GM21576 (cell line): Measurements from ENCODE around the gene CLRN1.

Experiments
- ATAC-seq: cut with Tn5 transposase; IDR thresholded peaks from one replicate; pipeline ENCODE4 v1.9.1; 2021; ENCODE audit warnings: mild to moderate bottlenecking, moderate library complexity; ENCODE audit not compliant: unreplicated experiment

The CLRN1 gene

GRCh38 chr3:150878290-150878689 lies 94.2 kb downstream of the CLRN1 start:
- no peak for ATAC-seq

DNA sequence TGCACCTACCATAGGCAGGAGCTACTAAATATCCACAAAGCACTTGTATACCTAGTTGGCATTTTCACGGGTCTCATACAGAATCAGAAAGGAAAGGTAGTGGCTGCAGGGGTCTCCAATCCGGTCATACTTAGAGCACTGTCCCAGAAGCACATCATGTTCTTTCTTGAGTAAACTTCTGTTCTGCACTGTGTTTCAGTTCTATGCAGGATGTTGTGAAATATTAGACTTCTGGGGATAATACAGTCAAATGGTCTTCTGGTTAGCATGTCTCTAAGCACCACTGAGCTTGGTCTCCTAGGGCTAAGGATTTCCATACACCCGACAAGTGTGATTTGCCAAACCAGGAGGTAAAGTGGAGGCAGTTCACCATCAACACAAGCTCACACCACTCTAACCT lies 95.2 kb downstream of the CLRN1 start:
- no peak for ATAC-seq

DNA sequence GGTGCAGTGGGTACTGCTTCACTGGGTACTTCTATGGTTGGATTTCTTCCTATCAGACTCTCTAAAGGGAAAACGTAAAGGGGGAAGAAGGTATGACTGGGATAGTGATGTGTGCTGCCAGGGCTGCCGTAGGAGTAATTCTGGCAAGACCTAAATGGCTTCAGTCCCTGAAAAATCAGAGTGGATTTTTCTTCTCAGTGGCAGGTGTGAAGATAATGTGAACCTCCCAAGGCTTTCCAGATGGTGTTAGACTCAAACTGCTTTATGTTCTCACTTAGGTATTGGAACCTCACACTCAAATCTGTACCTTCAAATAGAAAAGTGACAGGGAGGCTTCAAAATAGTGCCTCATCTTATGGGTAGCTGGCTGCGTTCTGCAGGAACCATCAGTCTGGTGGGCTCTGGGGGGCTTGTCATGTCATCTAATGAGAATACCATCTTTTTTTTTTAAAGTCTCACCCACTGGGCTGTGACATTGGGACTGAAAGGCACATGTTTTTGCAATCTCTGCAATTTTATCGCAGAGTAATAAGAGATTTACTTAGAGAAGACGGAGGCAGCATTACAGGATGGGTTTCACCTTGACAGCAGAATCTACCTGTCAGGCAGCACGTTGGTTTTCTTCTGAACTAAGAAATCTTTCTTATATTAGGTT lies 95.8 kb downstream of the CLRN1 start:
- ATAC-seq = no peak
